HG03457 (cell line): ENCODE measurements around the gene DOP1B.
"Not testable (repeated sequence)": the region's sequence is repeated elsewhere in the genome, so short reads cannot be mapped to it uniquely, and the experiment has no call there.

ENCODE experiments used
- ATAC-seq: cut with Tn5 transposase; IDR thresholded peaks from one replicate; pipeline ENCODE4 v1.9.1; 2021; ENCODE audit warnings: moderate number of reproducible peaks; ENCODE audit not compliant: unreplicated experiment

The DOP1B gene

GRCh38 chr21:36170823-36171222, 14.2 kb downstream of the DOP1B start:
- ATAC-seq: no peak

GRCh38 chr21:36171336-36171735, 14.7 kb downstream of the DOP1B start:
- ATAC-seq: no peak

- ATAC-seq: no peak
These were observed 15.2 kb downstream of the DOP1B start for GRCh38 chr21:36171741-36172331.

- ATAC-seq: no peak
These were observed 18.2 kb downstream of the DOP1B start for GRCh38 chr21:36174780-36175179.

GRCh38 chr21:36175771-36176565, 19.3 kb downstream of the DOP1B start:
- no peak for ATAC-seq

GRCh38 chr21:36178349-36178748, 21.7 kb downstream of the DOP1B start:
- no peak for ATAC-seq

GRCh38 chr21:36179145-36179544, 22.5 kb downstream of the DOP1B start:
- ATAC-seq: no peak

- no peak for ATAC-seq
These were observed 24.3 kb downstream of the DOP1B start for GRCh38 chr21:36180963-36181362.

- ATAC-seq: no peak
These were observed 26.6 kb downstream of the DOP1B start for GRCh38 chr21:36183144-36183795.

- ATAC-seq: no peak
These were observed 27.9 kb downstream of the DOP1B start for GRCh38 chr21:36184545-36184944.

- no peak for ATAC-seq
These were observed 28.9 kb downstream of the DOP1B start for GRCh38 chr21:36185523-36185922.

GRCh38 chr21:36186081-36186480, 29.5 kb downstream of the DOP1B start:
- ATAC-seq: no peak

GRCh38 chr21:36186506-36187399, 30.1 kb downstream of the DOP1B start:
- ATAC-seq: no peak

GRCh38 chr21:36188081-36188681, 31.6 kb downstream of the DOP1B start:
- no peak for ATAC-seq

GRCh38 chr21:36188937-36189336, 32.3 kb downstream of the DOP1B start:
- ATAC-seq: no peak

GRCh38 chr21:36190736-36191135, 34.1 kb downstream of the DOP1B start:
- no peak for ATAC-seq

- ATAC-seq: no peak
These were observed 36.6 kb downstream of the DOP1B start for GRCh38 chr21:36193200-36193599.

- ATAC-seq: no peak
These were observed 37.4 kb downstream of the DOP1B start for GRCh38 chr21:36194024-36194423.

GRCh38 chr21:36195613-36196012, 39.0 kb downstream of the DOP1B start:
- no peak for ATAC-seq

GRCh38 chr21:36199021-36199420, 42.4 kb downstream of the DOP1B start:
- no peak for ATAC-seq

GRCh38 chr21:36199575-36199974, 43.0 kb downstream of the DOP1B start:
- ATAC-seq: not testable (repeated sequence)
